ENCODE measurements around the gene LARP4B. TPM values are rescaled to one million over a fixed set of nuclear protein-coding genes. Genes with fewer than 3 reads are reported as not detected.

The LARP4B gene
- total RNA-seq, 1 experiment from 2014 or later = 181 TPM

- no peak for DNase-seq
- no peak for TF ChIP-seq CTCF (IDR thresholded peaks at IDR 0.05; ENCODE audit: unreplicated experiment)
- H3K36me3 Mint-ChIP-seq (ENCODE audit: insufficient read depth, unreplicated experiment) = no peaks in the 10 kb centered on the region
- intact Hi-C loops (cut with micrococcal nuclease; ENCODE audit: unreplicated experiment) = no loop called here
- H3K27me3 Mint-ChIP-seq (ENCODE audit: unreplicated experiment) = peaks cover 32% of the 10 kb centered on the region
- no peak overlapping the region for H3K27ac Mint-ChIP-seq (ENCODE audit: unreplicated experiment)
- CTCF ChIA-PET = interaction anchor here (0.7 kb wide), 1 partner anchor 886 kb away, joined by 3 read pairs; no protein-coding TSS in a partner anchor
- H3K4me1 Mint-ChIP-seq (ENCODE audit: low read depth, unreplicated experiment) = no peaks in the 10 kb centered on the region
- H3K4me3 Mint-ChIP-seq (ENCODE audit: low read depth, unreplicated experiment) = no peak overlapping the region
- peaks cover 5% of the 10 kb centered on the region for H3K9me3 Mint-ChIP-seq (ENCODE audit: low read depth, unreplicated experiment)
- no TSS peak for BruUV-seq (replicated peaks)
Observed at GRCh38 chr10:955127-955819, 23.8 kb upstream of the LARP4B start.

- no peak for DNase-seq
- H3K4me3 Mint-ChIP-seq (ENCODE audit: low read depth, unreplicated experiment) = no peak overlapping the region
- peaks cover 2% of the 10 kb centered on the region for H3K9me3 Mint-ChIP-seq (ENCODE audit: low read depth, unreplicated experiment)
- no TSS peak for BruUV-seq (replicated peaks)
- no peaks in the 10 kb centered on the region for H3K4me1 Mint-ChIP-seq (ENCODE audit: low read depth, unreplicated experiment)
- CTCF ChIA-PET = interaction anchor here (0.7 kb wide), 1 partner anchor 886 kb away, joined by 3 read pairs; no protein-coding TSS in a partner anchor
- intact Hi-C loops (cut with micrococcal nuclease; ENCODE audit: unreplicated experiment) = no loop called here
- no peaks in the 10 kb centered on the region for H3K36me3 Mint-ChIP-seq (ENCODE audit: insufficient read depth, unreplicated experiment)
- H3K27ac Mint-ChIP-seq (ENCODE audit: unreplicated experiment) = no peak overlapping the region
- TF ChIP-seq CTCF (IDR thresholded peaks at IDR 0.05; ENCODE audit: unreplicated experiment) = no peak
- peaks cover 31% of the 10 kb centered on the region for H3K27me3 Mint-ChIP-seq (ENCODE audit: unreplicated experiment)
Observed at GRCh38 chr10:954396-954795, 22.9 kb upstream of the LARP4B start.

GRCh38 chr10:953836-954235 is 22.3 kb upstream of the LARP4B start:
- peaks cover 26% of the 10 kb centered on the region for H3K27me3 Mint-ChIP-seq (ENCODE audit: unreplicated experiment)
- no peaks in the 10 kb centered on the region for H3K4me1 Mint-ChIP-seq (ENCODE audit: low read depth, unreplicated experiment)
- no peak overlapping the region for H3K4me3 Mint-ChIP-seq (ENCODE audit: low read depth, unreplicated experiment)
- no peak for TF ChIP-seq CTCF (IDR thresholded peaks at IDR 0.05; ENCODE audit: unreplicated experiment)
- H3K27ac Mint-ChIP-seq (ENCODE audit: unreplicated experiment) = no peak overlapping the region
- no peaks in the 10 kb centered on the region for H3K36me3 Mint-ChIP-seq (ENCODE audit: insufficient read depth, unreplicated experiment)
- BruUV-seq (replicated peaks) = no TSS peak
- intact Hi-C loops (cut with micrococcal nuclease; ENCODE audit: unreplicated experiment) = no loop called here
- DNase-seq = no peak
- H3K9me3 Mint-ChIP-seq (ENCODE audit: low read depth, unreplicated experiment) = peaks cover 2% of the 10 kb centered on the region
- CTCF ChIA-PET = no interaction called here

- Mint-ChIP-seq H3K9me3 (ENCODE audit: low read depth, unreplicated experiment) (peaks cover 2% of the 10 kb centered on the region), H3K4me3 (ENCODE audit: low read depth, unreplicated experiment) (no peak overlapping the region), H3K27me3 (ENCODE audit: unreplicated experiment) (peaks cover 10% of the 10 kb centered on the region), H3K36me3 (ENCODE audit: insufficient read depth, unreplicated experiment) (no peaks in the 10 kb centered on the region), H3K4me1 (ENCODE audit: low read depth, unreplicated experiment) (peaks cover 4% of the 10 kb centered on the region), H3K27ac (ENCODE audit: unreplicated experiment) (no peak overlapping the region)
- CTCF ChIA-PET = no interaction called here
- no peak for DNase-seq
- BruUV-seq (replicated peaks) = no TSS peak
- intact Hi-C loops (cut with micrococcal nuclease; ENCODE audit: unreplicated experiment) = no loop called here
- no peak for TF ChIP-seq CTCF (IDR thresholded peaks at IDR 0.05; ENCODE audit: unreplicated experiment)
Observed at GRCh38 chr10:949446-949845, 17.9 kb upstream of the LARP4B start.

All from Calu3 (cell line).